PC-3 (cell line): ENCODE measurements around the gene OXT. TPM values are rescaled to one million over a fixed set of nuclear protein-coding genes. Genes with fewer than 3 reads are reported as not detected.

ENCODE experiments used
- ATAC-seq: fragments of 200-7000 bp; cut with Tn5 transposase; 2 replicates; pipeline ENCODE4 v1.9.1; 2020; ENCODE audit warnings: mild to moderate bottlenecking, moderate library complexity
- BruUV-seq: library from RNA; stranded (reverse); fragments of 400-500 nt; replicated peaks from 2 replicates; lab custom pipeline; 2021; lab: Mats Ljungman, UMichigan
- CTCF ChIA-PET: fragments of 300-600 bp; sonication (Branson Sonifier 250); formaldehyde crosslinking; loops from one replicate; lab custom pipeline; 2022; ENCODE audit warnings: antibody characterized with exemption; lab: Charles Lee
- POLR2A ChIA-PET: fragments of 300-600 bp; sonication (Branson Sonifier 250); formaldehyde crosslinking; loops from one replicate; lab custom pipeline; 2022; ENCODE audit warnings: antibody characterized with exemption; ENCODE audit not compliant: unreplicated experiment; lab: Charles Lee
- DNase-seq: peaks from one replicate; pipeline ENCODE4 v3.0.0-alpha.2; 2015
- H2AFZ ChIP-seq: fragments of 300-600 bp; sonication (generic); 2 replicates; pipeline ENCODE4 v1.6.0; 2016; ENCODE audit warnings: antibody characterized with exemption, low read length
- H3F3A ChIP-seq: fragments of 300-600 bp; sonication (generic); one replicate; pipeline ENCODE4 v1.6.0; 2017; ENCODE audit warnings: antibody characterized with exemption, low read length, control low read depth, mild to moderate bottlenecking; ENCODE audit not compliant: unreplicated experiment
- H3K27ac ChIP-seq: fragments of 300-600 bp; sonication (generic); 2 replicates; pipeline ENCODE4 v1.5.1; 2016; ENCODE audit warnings: mild to moderate bottlenecking, low read length
- H3K27me3 ChIP-seq: fragments of 300-600 bp; sonication (generic); 2 replicates; pipeline ENCODE4 v1.6.1; 2016; ENCODE audit warnings: low read length, mixed read lengths
- H3K36me3 ChIP-seq: fragments of 300-600 bp; sonication (generic); 2 replicates; pipeline ENCODE4 v1.6.1; 2016; ENCODE audit warnings: low read depth, mixed run types, low read length, mixed read lengths
- H3K4me1 ChIP-seq: fragments of 300-600 bp; sonication (generic); 2 replicates; pipeline ENCODE4 v1.5.1; 2016; ENCODE audit warnings: low read length; ENCODE audit not compliant: insufficient read depth
- H3K4me2 ChIP-seq: fragments of 300-600 bp; sonication (generic); 2 replicates; pipeline ENCODE4 v1.6.0; 2016; ENCODE audit warnings: low read length
- H3K4me3 ChIP-seq: fragments of 300-600 bp; sonication (generic); 2 replicates; pipeline ENCODE4 v1.5.1; 2016; ENCODE audit warnings: mild to moderate bottlenecking, low read length, mixed read lengths
- H3K79me2 ChIP-seq: fragments of 300-600 bp; sonication (generic); 2 replicates; pipeline ENCODE4 v1.6.1; 2017; ENCODE audit warnings: low read length, mixed read lengths
- H3K9ac ChIP-seq: fragments of 300-600 bp; sonication (generic); 2 replicates; pipeline ENCODE4 v1.6.0; 2016; ENCODE audit warnings: mild to moderate bottlenecking, low read length
- H3K9me2 ChIP-seq: fragments of 300-600 bp; sonication (generic); replicated peaks from 2 replicates; pipeline ENCODE4 v1.6.1; 2016; ENCODE audit warnings: mixed run types, low read length, mixed read lengths
- H3K9me3 ChIP-seq: fragments of 300-600 bp; sonication (generic); 2 replicates; pipeline ENCODE4 v1.6.1; 2016; ENCODE audit warnings: low read length, mixed read lengths
- H4K20me1 ChIP-seq: fragments of 300-600 bp; sonication (generic); 2 replicates; pipeline ENCODE4 v1.6.1; 2016; ENCODE audit warnings: low read length, mixed read lengths
- EZH2 ChIP-seq: fragments of 300-600 bp; sonication (generic); IDR thresholded peaks from one replicate; pipeline ENCODE4 v1.6.1; 2017; ENCODE audit warnings: antibody characterized with exemption, mild to moderate bottlenecking, low read length; ENCODE audit not compliant: unreplicated experiment
- EZH2phosphoT487 ChIP-seq: fragments of 300-600 bp; sonication (generic); IDR thresholded peaks from 2 replicates; pipeline ENCODE4 v1.6.1; 2018; ENCODE audit warnings: mild to moderate bottlenecking, antibody characterized with exemption, low read length, borderline replicate concordance
- intact Hi-C: fragments of 100-400 bp; cut with micrococcal nuclease; formaldehyde crosslinking; loops from 2 replicates; pipeline ENCODE4 v1.9.0; 2023
- total RNA-seq: library from RNA; depleted of rRNA; stranded (reverse); fragments of >200 nt; gene quantifications from 2 replicates; pipeline ENCODE4 v1.2.3, GENCODE V29; 2014
- TF ChIP-seq, protein P1 (sequence below): fragments of 300-600 bp; sonication (generic); conservative IDR thresholded peaks from 2 replicates; pipeline ENCODE4 v1.5.1; 2017; ENCODE audit warnings: antibody characterized with exemption, low read depth, mild to moderate bottlenecking, low read length

OXT gene
- total RNA-seq, 1 experiment from 2014 or later = not detected

DNA sequence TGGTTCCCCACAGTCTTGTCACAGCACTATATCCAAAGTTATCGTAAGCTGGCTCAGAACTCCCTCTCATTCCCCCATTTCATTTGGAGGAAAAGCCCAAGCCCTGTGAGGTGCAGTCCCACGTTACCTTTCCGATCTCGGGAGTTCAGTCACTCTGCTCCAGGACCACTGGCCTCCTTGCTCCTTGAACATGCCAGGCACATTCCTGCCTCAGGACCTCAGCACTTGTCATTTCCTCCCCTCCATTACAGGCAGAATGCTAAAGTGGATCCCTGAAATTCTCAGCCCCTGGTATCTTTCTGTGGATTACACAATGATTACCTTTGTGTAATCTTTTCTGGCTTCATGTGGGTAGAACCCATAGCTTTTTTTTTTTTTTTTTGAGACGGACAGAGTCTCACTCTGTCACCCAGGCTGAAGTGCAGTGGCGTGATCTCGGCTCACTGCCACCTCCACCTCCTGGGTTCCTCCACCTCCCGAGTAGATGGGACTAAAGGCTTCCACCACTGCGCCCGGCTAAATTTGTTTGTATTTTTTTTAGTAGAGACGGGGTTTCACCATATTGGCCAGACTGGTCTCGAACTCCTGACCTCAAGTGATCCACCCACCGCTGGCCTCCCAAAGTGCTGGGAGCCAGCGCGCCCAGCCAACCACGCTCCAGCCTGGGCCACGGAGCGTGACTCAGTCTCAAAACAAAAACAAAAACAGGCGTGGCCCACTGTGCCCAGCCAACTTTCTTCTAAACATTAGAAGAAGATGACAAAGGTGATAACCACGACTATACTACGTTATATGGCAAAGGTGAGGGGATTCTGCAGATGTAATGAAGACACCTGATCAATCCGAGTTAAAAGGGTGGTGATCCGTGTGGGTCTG lies 4.0 kb upstream of the OXT start:
- H3K9ac ChIP-seq = no peak overlapping the region

DNA sequence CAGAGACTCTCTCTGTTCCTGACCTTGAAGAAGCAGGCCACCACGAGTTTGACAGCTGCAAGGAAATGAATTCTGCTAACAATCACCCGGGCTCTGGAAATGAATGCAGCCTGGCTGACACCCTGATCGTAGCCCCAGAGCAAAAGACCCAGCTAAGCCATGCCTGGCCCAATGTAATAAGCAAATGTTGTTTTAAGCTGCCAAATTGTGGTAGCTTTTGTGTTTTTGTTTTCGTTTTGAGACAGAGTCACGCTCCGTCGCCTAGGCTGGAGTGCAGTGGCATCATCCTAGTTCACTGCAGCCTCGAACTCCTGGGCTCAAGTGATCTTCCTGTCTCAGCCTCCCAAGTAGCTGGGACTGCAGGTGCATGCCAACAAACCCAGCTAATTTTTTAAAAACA lies 3.3 kb upstream of the OXT start:
- CTCF ChIA-PET = no interaction called here
- no peaks in the 10 kb centered on the region for H3K36me3 ChIP-seq

More for the DNA sequence above, 4.0 kb upstream of the OXT start:
- Histone ChIP-seq H3K36me3 (no peaks in the 10 kb centered on the region), H2AFZ (no peak overlapping the region), H3K27me3 (no peaks in the 10 kb centered on the region), H3K4me1 (0 out of 2 replicates have a peak, but pooled peaks cover 5% of the 10 kb centered on the region), H3K9me3 (no peaks in the 10 kb centered on the region), H4K20me1 (no peaks in the 10 kb centered on the region), H3F3A (no peaks in the 10 kb centered on the region), H3K9me2 (no peaks in the 10 kb centered on the region), H3K4me2 (no peak overlapping the region), H3K79me2 (no peaks in the 10 kb centered on the region), H3K4me3 (no peak overlapping the region), H3K27ac (no peak overlapping the region)
- TF ChIP-seq, protein P1, sequence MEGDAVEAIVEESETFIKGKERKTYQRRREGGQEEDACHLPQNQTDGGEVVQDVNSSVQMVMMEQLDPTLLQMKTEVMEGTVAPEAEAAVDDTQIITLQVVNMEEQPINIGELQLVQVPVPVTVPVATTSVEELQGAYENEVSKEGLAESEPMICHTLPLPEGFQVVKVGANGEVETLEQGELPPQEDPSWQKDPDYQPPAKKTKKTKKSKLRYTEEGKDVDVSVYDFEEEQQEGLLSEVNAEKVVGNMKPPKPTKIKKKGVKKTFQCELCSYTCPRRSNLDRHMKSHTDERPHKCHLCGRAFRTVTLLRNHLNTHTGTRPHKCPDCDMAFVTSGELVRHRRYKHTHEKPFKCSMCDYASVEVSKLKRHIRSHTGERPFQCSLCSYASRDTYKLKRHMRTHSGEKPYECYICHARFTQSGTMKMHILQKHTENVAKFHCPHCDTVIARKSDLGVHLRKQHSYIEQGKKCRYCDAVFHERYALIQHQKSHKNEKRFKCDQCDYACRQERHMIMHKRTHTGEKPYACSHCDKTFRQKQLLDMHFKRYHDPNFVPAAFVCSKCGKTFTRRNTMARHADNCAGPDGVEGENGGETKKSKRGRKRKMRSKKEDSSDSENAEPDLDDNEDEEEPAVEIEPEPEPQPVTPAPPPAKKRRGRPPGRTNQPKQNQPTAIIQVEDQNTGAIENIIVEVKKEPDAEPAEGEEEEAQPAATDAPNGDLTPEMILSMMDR = no peak
- TF ChIP-seq EZH2 = no peak
- TF ChIP-seq EZH2phosphoT487 = no peak
- BruUV-seq = no TSS peak
- intact Hi-C loops = no loop called here
- DNase-seq (no peak), ATAC-seq (no peak)
- ChIA-PET CTCF (no interaction called here), POLR2A (interaction anchor here (0.6 kb wide), 2 partner anchors 19 to 371 kb away, joined by 3 to 4 read pairs; no protein-coding TSS in a partner anchor)

More for the DNA sequence above, 3.3 kb upstream of the OXT start:
- H3K27ac ChIP-seq = no peak overlapping the region
- POLR2A ChIA-PET = interaction anchor here (0.6 kb wide), 1 partner anchor 372 kb away, joined by 4 read pairs; no protein-coding TSS in a partner anchor
- no peaks in the 10 kb centered on the region for H3K9me2 ChIP-seq
- H3F3A ChIP-seq = no peaks in the 10 kb centered on the region
- no peak overlapping the region for H3K4me2 ChIP-seq
- intact Hi-C loops = no loop called here
- no TSS peak for BruUV-seq
- no peak overlapping the region for H2AFZ ChIP-seq
- H3K79me2 ChIP-seq = no peaks in the 10 kb centered on the region
- TF ChIP-seq, protein P1 = no peak
- TF ChIP-seq EZH2phosphoT487 (no peak), EZH2 (no peak)
- 0 out of 2 replicates have a peak, but pooled peaks cover 5% of the 10 kb centered on the region for H3K4me1 ChIP-seq
- H4K20me1 ChIP-seq = no peaks in the 10 kb centered on the region
- no peaks in the 10 kb centered on the region for H3K9me3 ChIP-seq
- ATAC-seq (no peak), DNase-seq (no peak)
- H3K4me3 ChIP-seq = no peak overlapping the region
- H3K27me3 ChIP-seq = no peaks in the 10 kb centered on the region
- no peak overlapping the region for H3K9ac ChIP-seq
